HCT116 (cell line): ENCODE results near the gene FAM120A. TPM values are rescaled to one million over a fixed set of nuclear protein-coding genes. Genes with fewer than 3 reads are reported as not detected.

Experiments
- ATAC-seq: fragments of 200-7000 bp; cut with Tn5 transposase; 2 replicates; pipeline ENCODE4 v1.9.1; 2020; ENCODE audit warnings: mild to moderate bottlenecking, moderate library complexity
- BruUV-seq: library from RNA; stranded (reverse); fragments of 400-500 nt; replicated peaks from 2 replicates; lab custom pipeline; 2021; lab: Mats Ljungman, UMichigan
- CTCF ChIA-PET: fragments of 300-600 bp; sonication (Branson Sonifier 250); formaldehyde crosslinking; loops from one replicate; lab custom pipeline; 2021; ENCODE audit warnings: antibody characterized with exemption; lab: Charles Lee
- POLR2A ChIA-PET: fragments of 300-600, 350-600 bp; sonication (Branson Sonifier 250); formaldehyde crosslinking; loops from one replicate; lab custom pipeline; 2021; ENCODE audit warnings: antibody characterized with exemption; lab: Charles Lee
- RAD21 ChIA-PET, 2 experiments: fragments of 300-600 bp; sonication (Branson Sonifier 250); formaldehyde crosslinking; loops; one replicate each; lab custom pipeline; 2023; ENCODE audit warnings: low total read pairs in 2 of 2; ENCODE audit not compliant: uncharacterized antibody in 2 of 2, unreplicated experiment in 2 of 2, low non-redundant PET in 1 of 2; lab: Charles Lee
- DNase-seq: peaks from one replicate; pipeline ENCODE4 v3.0.0-alpha.2; 2010; ENCODE audit warnings: low read depth, low spot score
- H2AFZ ChIP-seq: fragments of 200-600 bp; shearing (Covaris generic), sonication (generic); 2 replicates; pipeline ENCODE4 v1.6.1; 2017; ENCODE audit warnings: low read depth, mixed run types, mixed read lengths, antibody characterized with exemption, low read length; ENCODE audit not compliant: poor library complexity, severe bottlenecking
- H3K27ac ChIP-seq: 2 replicates; pipeline ENCODE4 v1.5.1; 2012; ENCODE audit warnings: low read depth, low read length
- H3K27me3 ChIP-seq: fragments of 200-600 bp; sonication (generic); 2 replicates; pipeline ENCODE4 v1.6.1; 2016; ENCODE audit warnings: mixed run types, low read length, mixed read lengths; ENCODE audit not compliant: insufficient read depth
- H3K36me3 ChIP-seq, 2 experiments: fragments of 200-500 bp in 1 of 2; fragments of 200-600 bp in 1 of 2; sonication (Bioruptor generic) in 1 of 2; sonication (generic) in 1 of 2; 2 replicates each; pipeline versions ENCODE4 v1.5.1 to v1.6.1; 2014 to 2016; ENCODE audit warnings: low read length in 2 of 2, inconsistent platforms in 1 of 2, mixed read lengths in 1 of 2, mixed run types in 1 of 2; ENCODE audit not compliant: insufficient read depth in 2 of 2, control insufficient read depth in 1 of 2
- H3K4me1 ChIP-seq, 2 experiments: fragments of 200-600 bp in 1 of 2; sonication (generic) in 1 of 2; 2 replicates each; pipeline versions ENCODE4 v1.5.1 to v1.6.1; 2012 to 2017; ENCODE audit warnings: low read length in 2 of 2, inconsistent platforms in 1 of 2, mild to moderate bottlenecking in 1 of 2, mixed read lengths in 1 of 2, mixed run types in 1 of 2, moderate library complexity in 1 of 2; ENCODE audit not compliant: insufficient read depth in 2 of 2, control insufficient read depth in 1 of 2
- H3K4me2 ChIP-seq: fragments of 200-600 bp; sonication (generic); 2 replicates; pipeline ENCODE4 v1.6.1; 2017; ENCODE audit warnings: mixed run types, low read length, mixed read lengths
- H3K4me3 ChIP-seq, 2 experiments: fragments of 200-600 bp in 1 of 2; sonication (generic) in 1 of 2; replicated peaks in 1 of 2; 2 replicates each; pipeline ENCODE4 v1.5.1; 2011 to 2016; ENCODE audit warnings: low read length in 2 of 2, control low read depth in 1 of 2, low read depth in 1 of 2, mild to moderate bottlenecking in 1 of 2, mixed read lengths in 1 of 2, mixed run types in 1 of 2
- H3K79me2 ChIP-seq: fragments of 200-600 bp; sonication (generic); 2 replicates; pipeline ENCODE4 v1.6.1; 2017; ENCODE audit warnings: mild to moderate bottlenecking, mixed run types, low read length, moderate library complexity, mixed read lengths; ENCODE audit not compliant: insufficient read depth
- H3K9ac ChIP-seq: fragments of 200-600 bp; sonication (generic); 2 replicates; pipeline ENCODE4 v1.6.1; 2016; ENCODE audit warnings: low read length, mixed read lengths
- H3K9me2 ChIP-seq: fragments of 200-600 bp; sonication (generic), shearing (Covaris generic); 2 replicates; pipeline ENCODE4 v1.6.1; 2017; ENCODE audit warnings: mixed run types, mild to moderate bottlenecking, moderate library complexity; ENCODE audit not compliant: insufficient read depth
- H3K9me3 ChIP-seq, 2 experiments: fragments of 200-500 bp in 1 of 2; fragments of 200-600 bp in 1 of 2; sonication (Bioruptor generic) in 1 of 2; sonication (generic) in 1 of 2; 2 replicates each; pipeline ENCODE4 v1.6.1; 2014 to 2017; ENCODE audit warnings: low read length in 2 of 2, mixed read lengths in 2 of 2, inconsistent platforms in 1 of 2, low read depth in 1 of 2, mild to moderate bottlenecking in 1 of 2, mixed run types in 1 of 2, moderate library complexity in 1 of 2; ENCODE audit not compliant: control insufficient read depth in 1 of 2, insufficient read depth in 1 of 2
- H4K20me1 ChIP-seq: fragments of 200-600 bp; sonication (generic), shearing (Covaris generic); 2 replicates; pipeline ENCODE4 v1.6.1; 2017; ENCODE audit warnings: mixed run types, mild to moderate bottlenecking, moderate library complexity; ENCODE audit not compliant: insufficient read depth
- CBX3 ChIP-seq: IDR thresholded peaks from 2 replicates; pipeline ENCODE4 v1.6.1; 2012; ENCODE audit warnings: low read depth
- CEBPB ChIP-seq: IDR thresholded peaks from 2 replicates; pipeline ENCODE4 v1.6.1; 2012; ENCODE audit warnings: low read depth
- EZH2phosphoT487 ChIP-seq: fragments of 200-600 bp; IDR thresholded peaks from 2 replicates; pipeline ENCODE4 v1.6.1; 2018; ENCODE audit warnings: antibody characterized with exemption, borderline replicate concordance
- POLR2AphosphoS5 ChIP-seq: IDR thresholded peaks from 2 replicates; pipeline ENCODE4 v1.6.1; 2011; ENCODE audit warnings: mild to moderate bottlenecking, low read depth, low read length, moderate library complexity
- RAD21 ChIP-seq: IDR thresholded peaks from 2 replicates; pipeline ENCODE4 v1.6.1; 2012; ENCODE audit warnings: low read depth, mild to moderate bottlenecking
- ZFX ChIP-seq: fragments of 450-650 bp; IDR thresholded peaks from 2 replicates; pipeline ENCODE4 v1.6.1; 2017
- intact Hi-C: fragments of 100-400 bp; cut with micrococcal nuclease; formaldehyde crosslinking; loops from 2 replicates; pipeline ENCODE4 v1.10.0; 2022
- total RNA-seq: library from RNA; stranded (reverse); gene quantifications from one replicate; pipeline ENCODE4 v1.2.1, GENCODE V29; 2021; ENCODE audit not compliant: unreplicated experiment
- TF ChIP-seq, protein P1 (sequence below), 3 experiments: fragments of 200-600 bp in 1 of 3; sonication (generic) in 1 of 3; IDR thresholded peaks in 2 of 3; conservative IDR thresholded peaks in 1 of 3; 2 replicates each; pipeline ENCODE4 v1.5.1; 2012 to 2017; ENCODE audit warnings: low read depth in 2 of 3, low read length in 2 of 3, antibody characterized with exemption in 1 of 3, borderline replicate concordance in 1 of 3, control low read depth in 1 of 3, mild to moderate bottlenecking in 1 of 3, mixed read lengths in 1 of 3, mixed run types in 1 of 3, moderate library complexity in 1 of 3; ENCODE audit not compliant: insufficient read depth in 1 of 3

Gene FAM120A
- total RNA-seq, 1 experiment from 2014 or later, result 122 TPM

DNA sequence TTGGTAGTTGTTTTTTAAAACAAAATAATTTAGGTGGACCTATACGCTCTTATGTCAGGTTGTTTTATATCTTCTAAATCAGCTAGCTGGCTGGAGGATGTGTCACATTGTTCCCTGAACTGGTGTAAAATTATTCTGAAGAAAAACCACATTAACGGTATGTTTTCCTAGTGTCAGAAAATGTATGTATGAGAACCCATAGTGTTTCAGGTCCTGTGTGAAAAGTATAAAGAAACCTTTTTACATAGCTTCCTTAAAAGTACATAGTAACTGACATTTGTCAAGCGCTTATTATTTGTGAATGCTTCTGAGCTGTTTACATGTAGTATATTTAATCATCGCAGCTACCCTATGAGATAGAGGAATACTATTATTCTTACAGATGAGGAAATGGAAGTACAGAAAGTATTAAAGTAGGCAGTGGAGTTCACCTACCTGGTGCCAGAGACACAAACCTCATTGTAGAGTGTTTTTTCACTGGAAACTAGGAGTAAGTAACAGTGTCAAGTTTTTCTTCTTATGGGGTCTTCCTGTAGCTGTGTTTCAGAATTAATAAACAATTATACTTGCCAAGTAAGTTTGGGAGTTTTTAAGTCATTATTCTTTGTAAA is 12.3 kb downstream of the FAM120A start:
- Histone ChIP-seq H3K27ac (no peak overlapping the region), H3K9me2 (no peaks in the 10 kb centered on the region)
- CTCF ChIA-PET, result no interaction called here

DNA sequence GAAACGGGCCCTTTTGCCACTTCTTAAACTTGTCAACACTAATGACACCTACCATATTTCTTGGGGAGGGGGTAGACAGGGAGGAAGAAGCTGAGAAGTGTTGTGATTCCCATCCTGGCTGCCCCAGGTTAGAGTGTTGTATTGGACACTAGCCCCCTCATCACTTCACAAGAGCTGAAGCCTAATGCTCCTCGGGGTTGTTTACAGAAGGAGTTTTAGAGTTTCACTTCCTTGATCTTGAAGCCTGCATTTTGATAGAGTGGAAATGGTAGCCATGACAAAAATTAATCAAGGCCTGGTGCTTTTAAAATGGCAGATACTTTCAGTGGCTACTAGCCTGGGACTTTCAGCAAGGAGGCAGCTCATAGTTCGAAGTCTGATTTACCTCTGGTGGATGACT is 12.9 kb downstream of the FAM120A start:
- Histone ChIP-seq H3K36me3 (no peaks in the 10 kb centered on the region), H3K27ac (no peak overlapping the region), H3K4me1 (peaks cover 12 to 20% of the 10 kb centered on the region in 2 experiments), H4K20me1 (peaks cover 31% of the 10 kb centered on the region; the same call in 1 of the 2 replicates), H3K4me2 (no peak overlapping the region), H2AFZ (no peak overlapping the region), H3K9me3 (no peaks in the 10 kb centered on the region), H3K4me3 (no peak overlapping the region), H3K27me3 (no peaks in the 10 kb centered on the region), H3K9me2 (no peaks in the 10 kb centered on the region), H3K9ac (no peak overlapping the region), H3K79me2 (peaks cover 100% of the 10 kb centered on the region)
- CTCF ChIA-PET, result interaction anchor here (1.0 kb wide), 1 partner anchor 102 kb away, joined by 5 read pairs; no protein-coding TSS in a partner anchor
- RAD21 ChIA-PET, result no interaction called here
- ATAC-seq, result no peak
- DNase-seq, result no peak
- intact Hi-C loops, result no loop called here
- BruUV-seq, result no TSS peak
- no peak for TF ChIP-seq ZFX
- TF ChIP-seq RAD21, result no peak
- no peak for TF ChIP-seq CEBPB
- TF ChIP-seq POLR2AphosphoS5, result no peak
- POLR2A ChIA-PET, result interaction anchor here (2.0 kb wide), 1 partner anchor 11 kb away, joined by 6 read pairs; the partner anchor contains the start of gene FAM120AOS

More for the DNA sequence above, 12.3 kb downstream of the FAM120A start:
- TF ChIP-seq CBX3 (no peak), EZH2phosphoT487 (no peak), RAD21 (no peak), POLR2AphosphoS5 (no peak)
- TF ChIP-seq, protein P1, sequence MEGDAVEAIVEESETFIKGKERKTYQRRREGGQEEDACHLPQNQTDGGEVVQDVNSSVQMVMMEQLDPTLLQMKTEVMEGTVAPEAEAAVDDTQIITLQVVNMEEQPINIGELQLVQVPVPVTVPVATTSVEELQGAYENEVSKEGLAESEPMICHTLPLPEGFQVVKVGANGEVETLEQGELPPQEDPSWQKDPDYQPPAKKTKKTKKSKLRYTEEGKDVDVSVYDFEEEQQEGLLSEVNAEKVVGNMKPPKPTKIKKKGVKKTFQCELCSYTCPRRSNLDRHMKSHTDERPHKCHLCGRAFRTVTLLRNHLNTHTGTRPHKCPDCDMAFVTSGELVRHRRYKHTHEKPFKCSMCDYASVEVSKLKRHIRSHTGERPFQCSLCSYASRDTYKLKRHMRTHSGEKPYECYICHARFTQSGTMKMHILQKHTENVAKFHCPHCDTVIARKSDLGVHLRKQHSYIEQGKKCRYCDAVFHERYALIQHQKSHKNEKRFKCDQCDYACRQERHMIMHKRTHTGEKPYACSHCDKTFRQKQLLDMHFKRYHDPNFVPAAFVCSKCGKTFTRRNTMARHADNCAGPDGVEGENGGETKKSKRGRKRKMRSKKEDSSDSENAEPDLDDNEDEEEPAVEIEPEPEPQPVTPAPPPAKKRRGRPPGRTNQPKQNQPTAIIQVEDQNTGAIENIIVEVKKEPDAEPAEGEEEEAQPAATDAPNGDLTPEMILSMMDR (IDR thresholded peaks at IDR 0.05 in 2 of 3, conservative IDR thresholded peaks at IDR 0.05 in 1 of 3; ENCODE audit: borderline replicate concordance in 1 of 3, insufficient read depth in 1 of 3, low read depth in 2 of 3, low read length in 2 of 3), result no peak
- BruUV-seq, result no TSS peak
- no peaks in the 10 kb centered on the region for H3K9me3 ChIP-seq
- H3K36me3 ChIP-seq, result no peaks in the 10 kb centered on the region
- no peak overlapping the region for H2AFZ ChIP-seq
- no peak overlapping the region for H3K9ac ChIP-seq
- H4K20me1 ChIP-seq, result peaks cover 33% of the 10 kb centered on the region; the same call in 1 of the 2 replicates
- H3K4me1 ChIP-seq, result peaks cover 12 to 20% of the 10 kb centered on the region in 2 experiments
- DNase-seq, result no peak
- H3K4me3 ChIP-seq, result no peak overlapping the region
- ATAC-seq, result no peak
- RAD21 ChIA-PET, result no interaction called here
- no peak overlapping the region for H3K4me2 ChIP-seq
- H3K27me3 ChIP-seq, result no peaks in the 10 kb centered on the region
- intact Hi-C loops, result no loop called here
- POLR2A ChIA-PET, result interaction anchor here (2.0 kb wide), 1 partner anchor 10 kb away, joined by 6 read pairs; the partner anchor contains the start of gene FAM120AOS
- peaks cover 100% of the 10 kb centered on the region for H3K79me2 ChIP-seq
